Fibroblast of skin of left quadriceps (primary cell): ENCODE results near the gene BRD4.
A peak's percentile ranks its signal among the peaks of the same experiment; 100 is the strongest.
"Not testable (repeated sequence)": the region's sequence is repeated elsewhere in the genome, so short reads cannot be mapped to it uniquely, and the experiment has no call there.

Experiments
- DNase-seq, 2 experiments: peaks; one replicate each; pipeline ENCODE4 v3.0.0-alpha.2; 2013; ENCODE audit warnings: low read depth in 2 of 2

Gene BRD4

GRCh38 chr19:15360015-15360414 lies 27.7 kb upstream of the BRD4 start:
- DNase-seq: not testable (repeated sequence)

- no peak for DNase-seq
Observed at GRCh38 chr19:15358918-15359317, 26.6 kb upstream of the BRD4 start.

GRCh38 chr19:15357906-15358305 lies 25.6 kb upstream of the BRD4 start:
- DNase-seq: no peak

GRCh38 chr19:15354566-15355296 lies 22.4 kb upstream of the BRD4 start:
- DNase-seq: no peak

- DNase-seq: no peak
Observed at GRCh38 chr19:15353908-15354307, 21.6 kb upstream of the BRD4 start.

GRCh38 chr19:15352535-15352934 lies 20.2 kb upstream of the BRD4 start:
- DNase-seq: not testable (repeated sequence)

- DNase-seq: not testable (repeated sequence)
Observed at GRCh38 chr19:15341328-15341727, 9.0 kb upstream of the BRD4 start.

- no peak for DNase-seq
Observed at GRCh38 chr19:15340086-15340485, 7.7 kb upstream of the BRD4 start.

GRCh38 chr19:15337202-15337601 lies 4.9 kb upstream of the BRD4 start:
- no peak for DNase-seq

GRCh38 chr19:15335992-15336391 lies 3.7 kb upstream of the BRD4 start:
- not testable (repeated sequence) for DNase-seq

- no peak for DNase-seq
Observed at GRCh38 chr19:15331419-15332310, 674 bp downstream of the BRD4 start.

- no peak for DNase-seq
Observed at GRCh38 chr19:15330801-15331418, 1.4 kb downstream of the BRD4 start.

GRCh38 chr19:15328312-15328711 lies 4.0 kb downstream of the BRD4 start:
- DNase-seq: no peak

GRCh38 chr19:15324791-15325519 lies 7.4 kb downstream of the BRD4 start:
- DNase-seq: no peak

- no peak for DNase-seq
Observed at GRCh38 chr19:15323496-15324235, 8.7 kb downstream of the BRD4 start.

- no peak for DNase-seq
Observed at GRCh38 chr19:15321739-15322138, 10.6 kb downstream of the BRD4 start.

- DNase-seq: peak; percentile 78 to 81
Observed at GRCh38 chr19:15320116-15320515, 12.2 kb downstream of the BRD4 start.

- DNase-seq: no peak
Observed at GRCh38 chr19:15318241-15318691, 14.1 kb downstream of the BRD4 start.

GRCh38 chr19:15317392-15318071 lies 14.8 kb downstream of the BRD4 start:
- no peak for DNase-seq

- no peak for DNase-seq
Observed at GRCh38 chr19:15316498-15316897, 15.8 kb downstream of the BRD4 start.
